NT2/D1 (cell line): ENCODE results near the gene OR5AK2.
"Not testable (repeated sequence)": the region's sequence is repeated elsewhere in the genome, so short reads cannot be mapped to it uniquely, and the experiment has no call there.

ENCODE experiments used
- DNase-seq: peaks from one replicate; pipeline ENCODE4 v3.0.0-alpha.2; 2011; ENCODE audit warnings: low read depth, low spot score
- H3K27me3 ChIP-seq: 2 replicates; pipeline ENCODE4 v1.6.0; 2011; ENCODE audit warnings: mild to moderate bottlenecking; ENCODE audit not compliant: insufficient read length, insufficient read depth
- H3K36me3 ChIP-seq: 2 replicates; pipeline ENCODE4 v1.6.1; 2011; ENCODE audit warnings: mild to moderate bottlenecking, low read length, mixed read lengths; ENCODE audit not compliant: insufficient read depth, insufficient read length
- H3K4me1 ChIP-seq: 2 replicates; pipeline ENCODE4 v1.5.1; 2011; ENCODE audit not compliant: insufficient read depth, insufficient read length
- H3K4me3 ChIP-seq: 2 replicates; pipeline ENCODE4 v1.5.1; 2011; ENCODE audit warnings: low read depth; ENCODE audit not compliant: insufficient read length
- H3K9ac ChIP-seq: 2 replicates; pipeline ENCODE4 v1.6.0; 2011; ENCODE audit warnings: low read depth; ENCODE audit not compliant: insufficient read length
- H3K9me3 ChIP-seq: 2 replicates; pipeline ENCODE4 v1.5.1; 2011; ENCODE audit warnings: mild to moderate bottlenecking, low read length; ENCODE audit not compliant: insufficient read depth
- SUZ12 ChIP-seq: IDR thresholded peaks from 2 replicates; pipeline ENCODE4 v1.6.1; 2011; ENCODE audit not compliant: insufficient read length, insufficient read depth; ENCODE audit errors: extremely low read depth
- YY1 ChIP-seq: IDR thresholded peaks from 2 replicates; pipeline ENCODE4 v1.6.1; 2011; ENCODE audit not compliant: insufficient read length, insufficient read depth
- ZNF274 ChIP-seq: IDR thresholded peaks from 2 replicates; pipeline ENCODE4 v1.6.1; 2011; ENCODE audit warnings: mild to moderate bottlenecking, low read depth, low read length

Gene OR5AK2, protein sequence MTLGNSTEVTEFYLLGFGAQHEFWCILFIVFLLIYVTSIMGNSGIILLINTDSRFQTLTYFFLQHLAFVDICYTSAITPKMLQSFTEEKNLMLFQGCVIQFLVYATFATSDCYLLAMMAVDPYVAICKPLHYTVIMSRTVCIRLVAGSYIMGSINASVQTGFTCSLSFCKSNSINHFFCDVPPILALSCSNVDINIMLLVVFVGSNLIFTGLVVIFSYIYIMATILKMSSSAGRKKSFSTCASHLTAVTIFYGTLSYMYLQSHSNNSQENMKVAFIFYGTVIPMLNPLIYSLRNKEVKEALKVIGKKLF

DNA sequence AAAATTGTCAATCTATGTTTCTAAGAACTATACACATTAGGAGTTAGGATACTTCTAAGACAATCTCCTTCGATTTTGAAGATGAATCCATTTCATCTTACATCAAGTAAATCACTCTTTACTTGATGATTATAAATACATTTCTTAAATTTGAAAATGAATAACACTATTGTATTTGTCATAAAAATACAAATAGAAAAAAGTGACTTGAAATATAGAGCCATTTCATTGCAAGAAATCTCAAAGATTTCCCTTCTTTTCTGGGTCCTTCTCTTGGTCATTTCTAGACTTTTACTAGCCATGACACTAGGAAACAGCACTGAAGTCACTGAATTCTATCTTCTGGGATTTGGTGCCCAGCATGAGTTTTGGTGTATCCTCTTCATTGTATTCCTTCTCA, at the start of gene OR5AK2:
Gene OR5AK2 (plus strand): TSS at position 301 of the 400 bp plus-strand sequence. CDS start 0 bp downstream, at position 301.
- DNase-seq, result no peak
- H3K4me1 ChIP-seq, result no peaks in the 10 kb centered on the region
- H3K4me3 ChIP-seq, result no peak within 1 kb of the TSS
- no peaks in the 10 kb centered on the region for H3K36me3 ChIP-seq
- H3K9ac ChIP-seq, result no peak within 1 kb of the TSS
- H3K9me3 ChIP-seq, result peaks cover 3% of the 10 kb centered on the region; the same call in 1 of the 2 replicates
- H3K27me3 ChIP-seq, result no peaks in the 10 kb centered on the region
- TF ChIP-seq ZNF274, result no peak
- no peak for TF ChIP-seq SUZ12
- no peak for TF ChIP-seq YY1

DNA sequence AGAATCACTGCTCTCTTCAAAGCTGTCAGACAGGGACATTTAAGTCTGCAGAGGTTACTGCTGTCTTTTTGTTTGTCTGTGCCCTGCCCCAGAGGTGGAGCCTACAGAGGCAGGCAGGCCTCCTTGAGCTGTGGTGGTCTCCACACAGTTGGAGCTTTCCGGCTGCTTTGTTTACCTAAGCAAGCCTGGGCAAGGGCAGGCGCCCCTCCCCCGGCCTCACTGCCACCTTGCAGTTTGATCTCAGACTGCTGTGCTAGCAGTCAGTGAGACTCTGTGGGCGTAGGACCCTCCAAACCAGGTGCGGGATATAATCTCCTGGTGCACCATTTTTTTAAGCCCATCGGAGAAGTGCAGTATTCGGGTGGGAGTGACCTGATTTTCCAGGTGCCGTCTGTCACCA, 43.2 kb upstream of the OR5AK2 start:
- not testable (repeated sequence) for H3K4me3 ChIP-seq, DNase-seq, H3K9ac ChIP-seq, H3K27me3 ChIP-seq, H3K4me1 ChIP-seq, H3K36me3 ChIP-seq
- peaks cover 10% of the 10 kb centered on the region; the same call in 1 of the 2 replicates for H3K9me3 ChIP-seq

DNA sequence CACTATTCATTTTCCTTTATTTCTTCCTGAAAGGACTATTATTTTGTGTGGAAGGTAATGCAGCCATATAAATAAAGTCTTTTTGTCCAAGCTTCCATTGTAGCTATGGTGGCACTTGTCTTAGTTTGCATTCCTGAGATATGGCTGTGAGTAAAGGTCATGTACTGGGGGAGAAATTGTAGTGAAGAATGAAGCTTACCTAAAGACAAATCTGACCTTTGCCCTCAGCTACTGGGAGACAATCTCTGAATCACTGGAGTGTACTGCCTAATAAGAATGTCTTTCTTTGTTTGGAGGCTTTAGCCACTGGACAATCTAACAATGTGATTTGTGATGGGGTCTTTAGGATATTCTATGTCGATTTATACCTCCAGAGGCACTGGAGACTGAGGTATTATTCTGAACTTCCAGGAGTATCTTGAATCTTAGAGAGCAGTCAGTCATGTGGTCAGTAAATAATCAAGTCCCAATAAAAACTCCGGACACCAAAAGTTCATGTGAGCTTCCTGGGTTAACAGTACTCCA, 39.7 kb upstream of the OR5AK2 start:
- no peaks in the 10 kb centered on the region for H3K4me1 ChIP-seq
- H3K9ac ChIP-seq, result no peak overlapping the region
- no peaks in the 10 kb centered on the region for H3K36me3 ChIP-seq
- DNase-seq, result no peak
- no peak overlapping the region for H3K4me3 ChIP-seq
- peaks cover 10% of the 10 kb centered on the region for H3K9me3 ChIP-seq
- H3K27me3 ChIP-seq, result no peaks in the 10 kb centered on the region
- TF ChIP-seq SUZ12, result no peak
- no peak for TF ChIP-seq ZNF274
- no peak for TF ChIP-seq YY1

DNA sequence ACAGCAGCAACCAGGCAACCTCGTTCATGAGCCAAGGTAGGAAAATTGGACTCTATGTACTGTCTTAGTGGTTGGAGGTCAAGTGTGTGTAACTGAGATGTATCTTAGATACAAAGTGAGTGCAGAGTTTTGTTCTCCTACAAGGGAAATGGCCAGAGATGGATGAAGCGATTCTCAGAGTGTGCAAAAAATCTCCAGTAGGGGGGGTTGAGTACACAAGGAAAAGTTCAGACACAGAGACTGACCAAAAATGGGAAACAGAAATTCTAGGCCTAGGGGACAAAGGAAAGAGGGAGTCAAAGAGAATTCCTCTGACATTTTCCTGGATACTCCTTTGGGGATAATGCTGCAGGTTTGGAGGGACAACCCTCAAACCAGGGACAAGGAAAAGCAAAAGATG, 38.2 kb upstream of the OR5AK2 start:
- TF ChIP-seq SUZ12, result no peak
- TF ChIP-seq YY1, result no peak
- no peak for TF ChIP-seq ZNF274
- Histone ChIP-seq H3K4me1 (no peaks in the 10 kb centered on the region), H3K9ac (no peak overlapping the region), H3K36me3 (no peaks in the 10 kb centered on the region), H3K4me3 (no peak overlapping the region), H3K27me3 (no peaks in the 10 kb centered on the region), H3K9me3 (peaks cover 15% of the 10 kb centered on the region)
- no peak for DNase-seq

DNA sequence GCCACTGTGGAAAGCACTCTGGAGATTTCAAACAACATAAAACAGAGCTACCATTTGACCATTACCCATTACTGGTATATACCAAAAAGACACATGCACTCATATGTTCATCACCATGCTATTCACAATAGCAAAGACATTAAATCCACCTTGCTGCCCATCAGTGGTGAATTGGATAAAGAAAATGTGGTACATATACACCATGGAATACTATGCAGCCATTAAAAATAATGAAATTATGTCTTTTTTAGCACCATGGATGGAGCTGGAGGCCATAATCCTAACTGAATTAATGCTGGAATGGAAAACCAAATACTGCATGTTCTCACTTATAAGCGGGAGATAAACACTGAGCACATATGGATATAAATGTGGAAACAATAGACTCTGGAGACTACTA, 34.8 kb upstream of the OR5AK2 start:
- not testable (repeated sequence) for H3K4me1 ChIP-seq, H3K9ac ChIP-seq, H3K9me3 ChIP-seq, H3K4me3 ChIP-seq, DNase-seq, H3K36me3 ChIP-seq, H3K27me3 ChIP-seq

DNA sequence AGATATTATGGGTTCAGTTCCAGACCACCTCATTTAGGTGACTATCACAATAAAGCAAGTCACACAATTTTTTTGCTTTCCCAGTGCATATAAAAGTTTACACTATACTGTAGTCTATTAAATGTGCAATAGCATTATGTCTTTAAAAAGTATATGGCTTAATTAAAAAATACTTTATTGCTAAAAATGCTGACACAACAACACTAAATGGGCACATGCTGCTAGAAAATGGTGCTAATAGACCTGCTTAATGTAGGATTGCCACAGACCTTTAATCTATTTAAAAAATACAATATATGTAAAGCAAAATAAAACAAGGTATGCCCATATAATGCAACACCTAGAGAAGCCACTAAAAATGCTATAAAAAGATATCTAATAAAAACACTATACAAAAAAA, 27.1 kb upstream of the OR5AK2 start:
- no peak for DNase-seq
- TF ChIP-seq SUZ12 (no peak), ZNF274 (no peak), YY1 (no peak)
- no peaks in the 10 kb centered on the region for H3K36me3 ChIP-seq
- no peaks in the 10 kb centered on the region for H3K9me3 ChIP-seq
- no peak overlapping the region for H3K9ac ChIP-seq
- no peaks in the 10 kb centered on the region for H3K4me1 ChIP-seq
- H3K4me3 ChIP-seq, result no peak overlapping the region
- no peaks in the 10 kb centered on the region for H3K27me3 ChIP-seq

DNA sequence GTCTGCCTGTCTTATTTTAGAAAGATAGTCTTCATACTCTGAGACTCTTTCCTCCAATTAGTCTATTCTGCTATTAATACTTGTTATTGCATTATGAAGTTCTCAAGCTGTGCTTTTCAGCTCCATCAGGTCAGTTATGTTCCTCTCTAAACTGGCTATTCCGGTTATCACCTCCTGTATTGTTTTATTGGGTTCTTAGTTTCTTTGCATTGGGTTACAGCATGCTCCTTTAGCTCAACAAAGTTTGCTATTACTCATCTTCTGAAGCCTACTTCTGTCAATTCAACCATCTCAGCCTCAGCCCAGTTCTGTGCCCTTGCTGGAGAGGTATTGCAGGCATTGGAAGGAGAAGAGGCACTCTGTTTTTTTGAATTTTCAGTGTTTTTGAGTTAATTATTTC, 21.0 kb upstream of the OR5AK2 start:
- Histone ChIP-seq H3K36me3 (no peaks in the 10 kb centered on the region), H3K27me3 (no peaks in the 10 kb centered on the region), H3K9ac (no peak overlapping the region), H3K9me3 (no peaks in the 10 kb centered on the region), H3K4me1 (no peaks in the 10 kb centered on the region), H3K4me3 (no peak overlapping the region)
- DNase-seq, result no peak
- no peak for TF ChIP-seq SUZ12

DNA sequence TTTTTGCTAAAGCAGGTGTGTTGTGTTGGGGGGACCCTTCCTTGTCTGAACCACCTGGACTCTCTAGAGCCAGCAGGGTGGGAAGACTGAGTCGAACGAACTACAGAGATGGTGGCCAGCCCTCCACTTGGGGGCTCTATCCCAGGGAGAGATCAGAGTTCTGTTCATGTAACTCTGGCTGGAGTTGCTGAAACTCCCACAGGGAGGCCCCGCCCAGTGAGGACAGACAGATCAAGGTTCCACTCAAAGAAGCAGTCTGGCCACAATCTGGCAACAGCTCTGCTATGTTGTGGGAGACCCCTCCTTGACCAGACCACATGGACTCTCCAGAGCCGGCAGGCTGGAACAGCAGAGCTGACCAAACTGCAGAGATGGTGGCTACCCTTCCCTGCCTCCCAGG, 20.2 kb upstream of the OR5AK2 start:
- H3K36me3 ChIP-seq, result no peaks in the 10 kb centered on the region
- no peak for TF ChIP-seq SUZ12
- H3K27me3 ChIP-seq, result no peaks in the 10 kb centered on the region
- no peak overlapping the region for H3K9ac ChIP-seq
- H3K4me1 ChIP-seq, result no peaks in the 10 kb centered on the region
- no peak for DNase-seq
- H3K4me3 ChIP-seq, result no peak overlapping the region
- H3K9me3 ChIP-seq, result no peaks in the 10 kb centered on the region
